Skeletal muscle cell (primary cell): ENCODE data around the gene LSM14A.
"Not testable (repeated sequence)": the region's sequence is repeated elsewhere in the genome, so short reads cannot be mapped to it uniquely, and the experiment has no call there.

Experiments used
- DNase-seq: peaks from one replicate; pipeline ENCODE4 v3.0.0-alpha.2; 2010; ENCODE audit warnings: low read depth
- H3K4me3 ChIP-seq: 2 replicates; pipeline ENCODE4 v1.5.1; 2011; ENCODE audit warnings: low read depth, mild to moderate bottlenecking, control low read depth, low read length, moderate library complexity

Gene LSM14A

DNA sequence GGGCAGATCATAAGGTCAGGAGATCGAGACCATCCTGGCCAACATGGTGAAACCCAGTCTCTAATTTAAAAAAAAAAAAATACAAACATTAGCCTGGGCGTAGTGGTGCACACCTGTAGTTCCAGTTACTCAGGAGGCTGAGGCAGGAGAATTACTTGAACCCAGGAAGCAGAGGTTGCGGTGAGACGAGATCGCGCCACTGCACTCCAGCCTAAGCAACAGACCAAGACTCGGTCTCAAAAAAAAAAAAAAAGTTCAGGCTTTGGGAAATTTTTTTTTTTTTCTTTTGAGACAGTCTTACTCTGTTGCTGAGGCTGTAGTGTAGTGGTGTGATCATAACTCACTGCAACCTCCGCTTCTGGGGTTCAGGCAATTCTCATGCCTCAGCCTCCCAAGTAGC, 14.7 kb downstream of the LSM14A start:
- no peak overlapping the region for H3K4me3 ChIP-seq
- no peak for DNase-seq

DNA sequence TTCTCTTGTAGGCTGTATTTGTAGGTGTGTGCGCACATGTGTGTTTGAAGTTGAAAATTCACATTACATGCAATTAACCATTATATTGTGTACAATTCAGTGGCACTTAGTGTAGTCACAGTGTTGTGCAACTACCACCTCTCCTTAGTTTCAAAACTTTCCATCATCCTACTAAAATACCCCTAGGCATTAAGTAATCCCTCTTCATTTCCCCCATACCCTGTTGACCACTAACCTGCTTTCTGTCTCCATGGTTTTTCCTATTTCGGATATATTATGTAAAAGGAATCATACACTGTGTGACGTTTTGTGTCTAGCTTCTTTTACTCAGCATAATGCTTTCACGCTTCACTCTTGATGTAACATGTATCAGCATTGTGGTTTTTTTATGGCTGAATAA, 16.1 kb downstream of the LSM14A start:
- no peak for DNase-seq
- H3K4me3 ChIP-seq: no peak overlapping the region

DNA sequence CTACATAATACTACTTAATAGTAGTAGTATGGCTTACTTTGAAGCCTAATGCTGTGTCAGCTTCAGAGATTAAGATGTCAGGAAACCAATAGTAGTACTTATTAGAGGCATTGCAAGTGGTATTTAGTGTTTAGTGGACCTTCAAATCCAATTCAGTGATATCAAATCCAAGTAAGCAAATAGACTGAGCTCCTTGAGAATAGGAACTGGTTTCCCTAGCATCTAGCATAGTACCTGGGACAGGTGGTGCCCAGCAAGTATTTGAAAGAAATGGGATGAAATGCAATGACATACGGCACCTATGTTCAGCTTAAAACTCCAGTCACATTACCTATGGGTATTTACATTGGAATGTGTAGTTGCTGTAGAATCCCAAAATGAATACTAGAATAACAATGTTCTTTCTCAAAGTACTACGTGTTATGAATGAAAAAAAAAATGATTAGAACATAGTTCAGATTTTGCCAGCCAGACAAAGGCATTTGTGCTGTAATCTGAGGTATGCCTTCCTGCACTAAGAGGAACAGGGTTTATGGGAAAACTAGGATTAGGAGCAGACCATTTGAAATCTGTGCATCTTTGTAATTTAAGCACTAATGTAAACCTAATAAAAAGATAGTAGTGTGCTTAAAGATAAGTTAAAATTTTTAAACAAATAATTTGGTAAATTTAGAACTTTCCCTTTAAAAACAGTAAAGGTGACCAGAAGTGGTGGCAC, 17.1 kb downstream of the LSM14A start:
- no peak for DNase-seq
- no peak overlapping the region for H3K4me3 ChIP-seq

GRCh38 chr19:34189917-34190425, 17.7 kb downstream of the LSM14A start:
- no peak for DNase-seq
- H3K4me3 ChIP-seq: no peak overlapping the region

- DNase-seq: no peak
These were observed 19.2 kb downstream of the LSM14A start for GRCh38 chr19:34191355-34191962.

DNA sequence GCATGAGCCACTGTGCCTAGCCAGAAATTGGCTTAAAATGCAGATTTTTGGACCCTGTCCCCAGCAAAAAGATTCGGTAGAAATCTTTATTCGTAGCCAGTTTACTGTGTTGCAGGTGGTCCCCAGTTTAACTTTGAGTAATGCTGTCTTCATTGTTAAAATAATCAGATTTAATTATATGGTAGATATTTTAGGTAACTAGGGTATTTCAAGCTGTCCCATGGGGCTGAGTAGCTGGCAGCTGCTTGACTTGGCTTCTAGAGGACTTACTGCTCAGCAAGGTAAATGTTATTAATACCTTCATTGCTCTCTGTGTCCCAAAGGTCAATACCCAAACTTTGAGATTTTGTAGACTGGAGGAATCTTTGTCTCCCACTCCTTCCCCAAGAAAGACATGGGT, 21.1 kb downstream of the LSM14A start:
- no peak overlapping the region for H3K4me3 ChIP-seq
- DNase-seq: no peak

More at GRCh38 chr19:34191355-34191962, 19.2 kb downstream of the LSM14A start:
- H3K4me3 ChIP-seq: no peak overlapping the region

GRCh38 chr19:34193876-34194275, 21.6 kb downstream of the LSM14A start:
- H3K4me3 ChIP-seq: no peak overlapping the region
- no peak for DNase-seq

- no peak overlapping the region for H3K4me3 ChIP-seq
- no peak for DNase-seq
These were observed 28.8 kb downstream of the LSM14A start for GRCh38 chr19:34201133-34201532.

- not testable (repeated sequence) for DNase-seq, H3K4me3 ChIP-seq
These were observed 33.0 kb downstream of the LSM14A start for GRCh38 chr19:34205324-34205723.

DNA sequence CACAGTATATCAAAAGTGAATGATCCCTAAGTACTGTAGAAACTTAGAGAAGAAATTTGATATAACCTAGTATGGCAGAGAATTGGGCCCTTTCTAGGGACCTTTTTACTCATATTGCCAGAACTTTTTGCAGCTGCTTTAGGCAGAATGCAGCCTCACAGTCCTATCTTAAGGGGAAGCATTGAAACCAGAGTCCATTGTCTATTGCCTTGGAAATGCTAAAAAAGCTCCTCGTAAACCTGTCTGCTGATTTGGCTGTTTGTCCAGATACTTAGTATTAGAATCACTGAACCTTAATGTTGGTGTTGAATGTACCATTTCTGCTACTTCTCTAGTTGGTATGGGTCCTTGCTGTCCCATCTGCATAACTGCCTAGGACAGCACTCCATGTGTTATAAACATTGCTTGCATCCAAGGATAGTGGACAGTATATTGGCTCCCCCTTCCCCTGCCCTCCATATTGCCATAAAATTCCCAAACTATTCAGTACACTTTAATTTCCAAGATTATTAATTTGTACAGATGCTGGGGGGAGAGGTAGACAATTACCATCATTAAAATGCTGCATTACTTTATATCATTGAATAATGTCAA, 36.1 kb downstream of the LSM14A start:
- H3K4me3 ChIP-seq: no peak overlapping the region
- no peak for DNase-seq

- DNase-seq: no peak
- no peak overlapping the region for H3K4me3 ChIP-seq
These were observed 37.4 kb downstream of the LSM14A start for GRCh38 chr19:34209726-34210125.

DNA sequence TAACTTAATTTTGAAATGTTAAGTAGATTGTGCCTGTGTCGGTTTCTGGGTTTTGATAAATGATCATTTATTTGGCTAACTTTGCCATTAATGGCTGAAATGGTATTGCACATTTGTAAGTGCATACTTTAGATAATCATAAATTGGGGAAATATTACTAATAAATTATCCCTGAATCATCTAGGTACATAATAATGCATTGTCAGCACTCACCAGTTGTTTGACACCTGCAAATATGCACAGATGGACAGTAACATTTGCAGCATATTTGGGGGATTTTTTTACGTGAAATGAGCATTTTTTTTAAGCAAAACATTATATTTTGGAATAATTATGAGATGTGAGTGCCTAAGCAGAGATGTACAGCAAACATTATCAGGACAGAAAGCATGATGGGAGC, 41.0 kb downstream of the LSM14A start:
- H3K4me3 ChIP-seq: no peak overlapping the region
- DNase-seq: no peak

- H3K4me3 ChIP-seq: no peak overlapping the region
- DNase-seq: no peak
These were observed 41.7 kb downstream of the LSM14A start for GRCh38 chr19:34214040-34214439.

DNA sequence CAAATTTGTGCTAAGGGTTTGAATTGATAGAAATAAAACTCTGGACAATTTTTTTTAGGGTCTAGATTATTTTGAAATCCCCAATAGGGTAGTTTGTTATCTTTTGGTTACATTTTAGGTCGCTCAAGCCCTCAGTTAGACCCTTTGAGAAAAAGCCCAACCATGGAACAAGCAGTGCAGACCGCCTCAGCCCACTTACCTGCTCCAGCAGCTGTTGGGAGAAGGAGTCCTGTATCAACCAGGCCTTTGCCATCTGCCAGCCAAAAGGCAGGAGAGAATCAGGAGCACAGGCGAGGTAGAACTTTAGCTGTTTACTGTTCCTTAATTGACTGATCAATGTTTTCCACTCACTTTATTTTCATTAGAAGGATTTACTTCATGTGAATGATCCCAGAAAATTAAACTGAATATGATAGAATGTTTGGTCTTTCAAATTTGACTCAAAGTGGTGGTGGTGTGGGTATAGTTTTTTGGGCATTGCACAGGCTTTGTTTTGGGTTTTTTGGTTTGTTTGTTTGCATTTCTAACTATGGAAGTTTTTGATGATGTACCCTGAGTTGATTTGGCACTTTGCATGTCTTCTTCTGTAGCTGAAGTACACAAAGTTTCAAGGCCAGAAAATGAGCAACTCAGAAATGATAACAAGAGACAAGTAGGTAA, 42.8 kb downstream of the LSM14A start:
- no peak for DNase-seq
- H3K4me3 ChIP-seq: no peak overlapping the region

GRCh38 chr19:34215666-34216038, 43.3 kb downstream of the LSM14A start:
- DNase-seq: no peak
- no peak overlapping the region for H3K4me3 ChIP-seq

- DNase-seq, H3K4me3 ChIP-seq: not testable (repeated sequence)
These were observed 44.5 kb downstream of the LSM14A start for GRCh38 chr19:34216745-34217219.

DNA sequence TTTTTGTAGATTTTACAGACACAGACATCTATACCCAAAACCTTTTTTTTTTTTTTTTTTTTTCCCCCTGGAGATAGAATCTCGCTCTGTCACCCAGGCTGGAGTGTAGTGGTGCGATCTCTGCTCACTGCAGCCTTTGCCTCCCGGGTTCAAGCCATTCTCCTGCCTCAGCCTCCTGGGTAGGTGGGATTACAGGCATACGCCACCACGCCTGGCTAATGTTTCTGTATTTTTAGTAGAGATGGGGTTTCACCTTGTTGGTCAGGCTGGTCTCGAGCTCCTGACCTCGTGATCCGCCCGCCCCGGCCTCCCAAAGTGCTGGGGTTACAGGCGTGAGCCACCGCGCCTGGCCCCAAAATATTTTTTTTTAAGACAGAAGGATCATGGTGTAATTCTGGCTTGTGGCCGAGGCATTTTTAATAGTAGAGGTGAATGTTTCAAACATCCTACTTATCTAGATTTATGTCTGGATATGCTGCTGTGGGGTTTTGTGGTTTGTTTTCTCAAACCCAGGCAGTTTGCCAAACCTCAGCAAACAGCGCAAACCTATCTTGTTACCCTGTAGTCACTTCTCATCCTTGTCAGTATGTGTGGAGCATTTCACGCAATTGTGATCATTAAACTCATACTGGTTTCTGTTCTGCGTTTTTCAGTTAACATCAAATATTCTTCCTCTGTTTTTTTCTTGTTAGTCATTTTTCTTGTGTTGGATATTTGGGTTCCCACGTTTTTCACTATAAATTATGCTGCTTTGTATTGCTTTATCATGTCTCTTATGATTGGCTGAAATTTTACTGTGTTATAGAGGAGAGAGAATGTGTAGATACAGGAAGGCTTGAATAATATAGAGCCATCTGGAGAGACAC, 45.9 kb downstream of the LSM14A start:
- H3K4me3 ChIP-seq: no peak overlapping the region
- DNase-seq: peak; percentile 95

GRCh38 chr19:34218818-34219164, 46.5 kb downstream of the LSM14A start:
- no peak overlapping the region for H3K4me3 ChIP-seq
- DNase-seq: no peak

DNA sequence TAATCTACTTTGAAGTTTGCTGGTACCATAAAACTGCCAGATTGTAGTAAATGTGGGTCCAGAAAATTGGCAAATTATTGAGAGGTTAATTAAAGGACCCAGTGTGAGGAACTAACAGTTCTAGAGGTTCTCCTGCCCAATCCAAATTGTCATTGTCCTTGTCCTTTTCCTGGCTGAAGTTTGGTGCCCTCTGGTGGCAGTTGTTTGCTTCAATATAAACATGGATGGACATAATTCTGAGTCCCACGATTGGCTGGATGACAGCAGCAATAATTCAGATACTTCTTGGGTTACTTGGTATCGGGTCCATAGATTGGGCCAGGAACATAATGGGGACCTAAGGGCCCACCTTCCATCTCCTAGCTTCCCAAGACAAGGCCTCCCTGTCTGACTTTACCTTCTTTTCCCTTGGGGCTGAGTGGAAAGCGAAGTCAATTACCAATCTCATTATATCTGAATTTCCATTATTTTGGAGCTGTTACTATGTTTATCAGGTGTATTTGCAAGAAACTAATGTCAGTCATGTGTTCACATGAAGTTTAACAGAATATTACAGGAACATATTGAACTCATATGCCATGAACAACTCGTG, 48.3 kb downstream of the LSM14A start:
- H3K4me3 ChIP-seq: no peak overlapping the region
- DNase-seq: no peak
